ENCODE data around the gene PPP2R3C.
"Not testable (repeated sequence)": the region's sequence is repeated elsewhere in the genome, so short reads cannot be mapped to it uniquely, and the experiment has no call there.

Gene PPP2R3C

GRCh38 chr14:35121887-35122695, at the start of gene PPP2R3C, which contains the start of gene PRORP:
PPP2R3C (minus strand) TSS chr14:35121990; CDS start chr14:35121959, 31 bp downstream.
PRORP (plus strand) TSS chr14:35122552; CDS start chr14:35123246, 694 bp downstream.
- peak; percentile 71 to 98 (median 90) for DNase-seq

GRCh38 chr14:35167496-35167895, 45.7 kb upstream of the PPP2R3C start:
- DNase-seq, result no peak

GRCh38 chr14:35164849-35165248, 43.1 kb upstream of the PPP2R3C start:
- no peak for DNase-seq

- DNase-seq, result no peak
Measured at GRCh38 chr14:35163384-35163783, 41.6 kb upstream of the PPP2R3C start.

- DNase-seq, result no peak
Measured at GRCh38 chr14:35161231-35161630, 39.4 kb upstream of the PPP2R3C start.

GRCh38 chr14:35159742-35160409, 38.1 kb upstream of the PPP2R3C start:
- DNase-seq, result no peak

- peak in 1 of 58 donors; percentile 9 for DNase-seq
Measured at GRCh38 chr14:35158951-35159653, 37.3 kb upstream of the PPP2R3C start.

- DNase-seq, result no peak
Measured at GRCh38 chr14:35158491-35158890, 36.7 kb upstream of the PPP2R3C start.

- DNase-seq, result no peak
Measured at GRCh38 chr14:35155962-35156361, 34.2 kb upstream of the PPP2R3C start.

GRCh38 chr14:35154016-35154415, 32.2 kb upstream of the PPP2R3C start:
- DNase-seq, result no peak

- DNase-seq, result not testable (repeated sequence)
Measured at GRCh38 chr14:35152531-35152930, 30.7 kb upstream of the PPP2R3C start.

GRCh38 chr14:35149239-35149638, 27.4 kb upstream of the PPP2R3C start:
- DNase-seq, result no peak

- DNase-seq, result no peak
Measured at GRCh38 chr14:35147711-35148110, 25.9 kb upstream of the PPP2R3C start.

GRCh38 chr14:35147186-35147585, 25.4 kb upstream of the PPP2R3C start:
- no peak for DNase-seq

GRCh38 chr14:35146711-35147149, 24.9 kb upstream of the PPP2R3C start:
- DNase-seq, result no peak

- no peak for DNase-seq
Measured at GRCh38 chr14:35144029-35144428, 22.2 kb upstream of the PPP2R3C start.

- no peak for DNase-seq
Measured at GRCh38 chr14:35140718-35141581, 19.2 kb upstream of the PPP2R3C start.

- no peak for DNase-seq
Measured at GRCh38 chr14:35138585-35138984, 16.8 kb upstream of the PPP2R3C start.

- peak in 1 of 58 donors; percentile 14 for DNase-seq
Measured at GRCh38 chr14:35134329-35135123, 12.7 kb upstream of the PPP2R3C start.

Measured in anterior cingulate cortex (tissue), 58 donors.